CD4-positive, alpha-beta T cell treated with Interleukin-17A for 4 hours (primary cell): ENCODE results near the gene SLC15A1.

Experiments used
- DNase-seq: peaks from one replicate; pipeline ENCODE4 v3.0.0-alpha.2; 2020; ENCODE audit warnings: mixed read lengths

Gene SLC15A1

GRCh38 chr13:98690348-98691022 is 62.0 kb downstream of the SLC15A1 start:
- DNase-seq, result no peak

DNA sequence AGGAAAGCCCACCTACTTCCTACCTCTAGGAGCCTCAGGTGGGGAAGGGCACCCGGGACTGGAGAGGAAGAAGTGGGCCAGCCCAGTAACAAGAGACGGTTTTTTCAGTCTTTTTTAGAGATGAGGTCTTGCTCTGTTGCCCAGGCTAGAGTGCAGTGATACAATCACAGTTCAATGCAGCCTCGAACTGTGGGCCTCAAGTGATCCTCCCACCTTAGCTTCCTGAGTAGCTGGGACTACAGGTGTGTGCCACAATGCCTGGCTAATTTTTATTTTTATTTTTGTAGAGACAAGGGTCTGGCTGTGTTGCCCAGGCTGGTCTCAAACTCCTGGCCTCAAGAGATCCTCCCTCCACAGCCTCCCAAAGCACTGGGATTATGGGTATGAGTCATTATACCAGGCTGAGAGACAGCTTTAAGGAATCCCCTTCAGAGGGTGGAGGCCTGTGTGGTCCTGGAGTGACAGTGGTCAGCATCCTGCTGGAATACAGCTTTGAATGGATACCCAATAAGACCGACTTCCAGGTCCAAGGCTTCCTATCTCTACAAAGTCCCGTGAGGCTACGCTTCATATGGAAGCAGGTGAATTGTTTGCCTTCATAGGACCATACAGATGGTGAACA is 63.0 kb downstream of the SLC15A1 start:
- DNase-seq, result no peak

DNA sequence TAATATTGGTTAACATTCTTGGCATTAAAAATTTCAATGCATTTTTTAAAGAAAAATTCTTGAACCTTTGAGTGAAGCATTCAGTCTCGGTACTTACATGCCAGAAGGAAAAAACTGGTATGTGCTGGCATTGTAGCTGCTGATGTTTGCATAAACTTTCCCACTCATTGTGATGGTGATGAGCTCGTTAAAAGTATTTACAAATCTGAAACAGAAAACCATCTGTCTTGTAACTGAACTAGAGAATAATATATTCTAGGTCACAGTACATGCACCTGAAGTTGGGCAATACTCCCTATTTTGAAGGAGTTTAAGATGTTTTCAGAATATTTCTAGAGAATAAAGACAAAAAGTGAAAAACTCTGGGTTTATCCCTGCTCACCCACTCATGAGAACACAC is 64.1 kb downstream of the SLC15A1 start:
- DNase-seq, result no peak

GRCh38 chr13:98687319-98687718 is 65.2 kb downstream of the SLC15A1 start:
- DNase-seq, result no peak

DNA sequence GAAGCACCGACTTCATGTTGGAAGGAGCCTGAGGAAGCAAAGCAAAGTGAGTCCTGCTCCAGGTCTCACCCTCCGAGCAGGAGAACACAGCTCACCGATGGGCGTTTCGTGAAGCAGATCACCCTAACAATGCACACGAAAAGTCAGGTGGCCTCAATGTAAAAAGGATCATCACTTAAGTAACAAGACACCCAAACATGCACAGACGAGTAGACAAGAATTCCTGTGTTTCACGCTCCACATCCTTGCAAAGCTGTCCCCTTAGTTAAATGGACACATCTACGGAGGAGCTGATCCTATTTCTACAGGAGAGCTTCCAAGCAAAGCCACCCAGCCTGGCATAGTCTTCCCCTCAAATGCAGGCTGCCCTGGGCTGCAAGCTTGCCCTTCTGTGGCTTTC is 66.2 kb downstream of the SLC15A1 start:
- DNase-seq, result no peak

- no peak for DNase-seq
Observed at GRCh38 chr13:98685146-98685545, 67.3 kb downstream of the SLC15A1 start.

DNA sequence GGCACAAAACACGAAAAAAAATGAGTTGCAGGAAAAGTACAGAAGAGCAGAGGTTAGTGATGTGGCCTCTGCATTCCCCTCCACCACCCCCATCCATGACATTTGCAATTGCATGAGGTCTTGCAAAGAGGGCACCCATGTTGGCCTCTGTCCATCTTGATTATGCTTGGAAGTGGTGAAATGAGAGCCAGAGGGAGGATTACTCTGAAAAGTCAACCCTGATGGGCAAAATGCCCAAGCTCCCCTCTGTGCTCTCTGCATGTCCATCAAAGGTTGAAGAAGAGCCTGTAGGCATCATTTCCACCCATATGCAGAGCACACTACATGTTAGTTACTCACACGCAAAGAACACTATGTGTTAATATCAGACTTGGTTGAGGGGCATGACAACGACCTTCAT is 71.4 kb downstream of the SLC15A1 start:
- no peak for DNase-seq

- DNase-seq, result no peak
Observed at GRCh38 chr13:98678741-98679140, 73.7 kb downstream of the SLC15A1 start.

- no peak for DNase-seq
Observed at GRCh38 chr13:98677398-98677797, 75.1 kb downstream of the SLC15A1 start.

DNA sequence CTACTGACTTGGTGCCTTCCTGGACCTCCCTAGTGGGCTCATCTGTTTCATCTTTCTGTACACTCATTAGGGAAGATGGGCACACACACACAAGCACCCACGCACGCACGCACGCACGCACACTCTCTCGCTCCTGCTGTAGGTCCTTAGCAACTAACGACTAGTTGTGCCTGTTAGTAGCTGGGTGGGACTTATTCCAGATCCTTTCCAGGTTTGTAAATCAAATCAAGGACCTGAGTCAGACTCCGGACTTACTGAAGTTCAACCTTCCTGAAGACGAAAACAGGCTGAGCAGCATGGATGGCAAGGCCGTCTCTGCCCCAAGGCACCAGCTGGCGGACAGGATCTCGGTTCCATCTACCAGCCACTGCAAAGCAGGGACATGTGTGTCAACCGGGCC is 76.2 kb downstream of the SLC15A1 start:
- no peak for DNase-seq

- DNase-seq, result no peak
Observed at GRCh38 chr13:98675837-98676236, 76.6 kb downstream of the SLC15A1 start.

DNA sequence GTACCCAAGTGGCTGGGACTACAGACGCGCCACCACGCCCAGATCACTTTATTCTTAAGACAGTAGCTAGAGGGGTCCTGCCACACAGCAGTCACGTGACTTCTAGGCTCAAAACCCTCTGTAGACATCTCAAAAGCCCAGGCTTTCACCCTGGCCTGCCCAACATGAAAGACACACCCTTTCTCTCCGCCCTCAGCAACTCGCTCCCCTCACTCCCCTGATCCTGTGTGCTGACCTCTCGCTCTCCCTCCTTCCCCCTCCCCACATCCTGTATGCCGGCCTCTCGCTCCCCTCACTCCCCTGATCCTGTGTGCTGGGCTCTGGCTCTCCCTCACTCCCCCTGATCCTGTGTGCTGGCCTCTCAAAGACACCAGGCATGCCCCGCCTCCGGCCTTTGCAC is 77.4 kb downstream of the SLC15A1 start:
- no peak for DNase-seq

DNA sequence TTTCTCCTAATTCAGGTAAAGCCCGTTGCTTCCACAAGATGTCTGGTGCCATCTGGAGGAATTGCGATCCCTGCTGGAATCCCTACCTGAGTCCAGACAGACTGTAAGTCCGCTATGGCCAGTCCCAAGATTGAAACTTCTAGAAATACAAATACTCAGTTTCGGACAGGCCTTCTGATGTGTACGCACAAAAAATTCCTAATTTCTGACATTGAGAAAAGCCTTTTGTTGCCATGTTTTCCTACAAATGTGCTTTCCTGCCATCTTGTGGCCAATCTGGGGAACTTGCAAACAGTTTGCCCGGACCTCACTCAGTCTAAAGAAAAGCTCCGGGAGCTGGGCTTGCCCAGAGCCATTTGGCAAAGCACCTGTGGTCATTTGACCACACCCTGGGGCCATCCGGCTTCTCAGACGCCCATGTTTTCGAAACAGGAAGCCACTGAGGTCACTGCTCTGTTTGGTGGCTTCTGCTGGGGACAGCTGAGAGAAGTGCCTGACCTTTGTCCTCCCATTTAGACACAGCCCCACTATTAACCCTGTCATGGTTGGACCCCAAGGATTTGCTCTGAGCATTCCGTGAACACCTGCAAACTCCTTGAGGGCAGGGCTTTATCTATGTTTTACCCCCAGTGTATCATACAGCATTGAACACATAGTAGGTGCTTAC is 79.4 kb downstream of the SLC15A1 start:
- DNase-seq, result peak; percentile 60

DNA sequence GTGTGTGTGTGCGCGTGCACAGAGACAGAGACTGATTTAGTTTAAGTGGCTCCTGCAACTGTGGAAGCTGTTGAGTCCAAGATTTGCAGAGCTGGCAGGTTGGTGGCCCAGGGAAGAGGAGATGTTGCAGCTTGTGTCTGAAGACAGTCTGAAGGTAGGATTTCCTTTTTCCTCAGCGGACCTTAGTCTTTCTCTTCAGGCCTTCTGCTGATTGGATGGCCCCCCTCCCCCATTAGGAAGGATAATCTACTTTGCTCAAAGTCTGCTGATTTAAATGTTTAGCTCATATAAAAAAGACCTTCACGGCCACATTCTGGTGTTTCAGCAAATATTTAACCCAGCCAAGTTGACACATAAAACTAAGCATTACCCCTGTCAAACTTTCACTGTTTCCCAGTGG is 84.3 kb downstream of the SLC15A1 start:
- no peak for DNase-seq

DNA sequence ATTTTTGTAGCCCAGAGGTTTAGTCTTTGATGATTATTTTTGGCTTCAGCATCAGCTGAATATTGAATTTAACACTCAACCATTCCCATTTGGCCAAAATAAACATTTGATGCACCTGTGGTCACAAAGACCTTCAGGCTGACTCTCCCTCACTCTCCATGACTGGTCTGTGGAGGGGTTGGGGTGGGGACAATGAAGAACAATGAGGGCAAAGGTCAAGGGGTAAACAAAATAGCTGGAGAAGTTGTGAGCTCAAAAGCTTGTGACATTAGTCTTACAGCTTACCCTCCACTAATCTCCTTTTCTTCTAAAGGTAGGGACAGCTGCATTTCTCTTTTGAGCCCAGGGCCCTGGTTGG is 86.9 kb downstream of the SLC15A1 start:
- DNase-seq, result no peak

- no peak for DNase-seq
Observed at GRCh38 chr13:98664924-98665637, 87.4 kb downstream of the SLC15A1 start.

- DNase-seq, result no peak
Observed at GRCh38 chr13:98664510-98664909, 88.0 kb downstream of the SLC15A1 start.

DNA sequence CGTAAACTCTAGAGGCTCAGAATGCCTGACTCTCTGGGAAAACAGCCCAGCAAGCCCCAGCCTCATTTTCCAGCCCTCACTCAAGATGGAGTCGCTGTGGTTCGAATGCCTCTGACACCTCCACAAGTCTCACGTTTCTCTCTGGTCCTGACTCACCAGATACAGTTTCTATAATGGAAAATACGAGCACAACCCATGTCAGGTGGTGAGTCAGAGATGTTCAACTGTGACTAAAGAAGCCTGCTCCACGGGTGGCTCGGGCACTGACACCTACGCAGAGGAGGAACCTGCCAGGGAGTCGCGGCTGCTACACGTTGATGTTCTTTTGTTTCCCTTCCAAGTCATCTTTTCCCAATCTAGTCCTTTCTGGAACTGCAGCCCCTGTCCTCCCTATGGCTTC is 88.4 kb downstream of the SLC15A1 start:
- DNase-seq, result peak; percentile 37

GRCh38 chr13:98658131-98658530 is 94.3 kb downstream of the SLC15A1 start:
- DNase-seq, result no peak

GRCh38 chr13:98657506-98658085 is 94.9 kb downstream of the SLC15A1 start:
- DNase-seq, result no peak

DNA sequence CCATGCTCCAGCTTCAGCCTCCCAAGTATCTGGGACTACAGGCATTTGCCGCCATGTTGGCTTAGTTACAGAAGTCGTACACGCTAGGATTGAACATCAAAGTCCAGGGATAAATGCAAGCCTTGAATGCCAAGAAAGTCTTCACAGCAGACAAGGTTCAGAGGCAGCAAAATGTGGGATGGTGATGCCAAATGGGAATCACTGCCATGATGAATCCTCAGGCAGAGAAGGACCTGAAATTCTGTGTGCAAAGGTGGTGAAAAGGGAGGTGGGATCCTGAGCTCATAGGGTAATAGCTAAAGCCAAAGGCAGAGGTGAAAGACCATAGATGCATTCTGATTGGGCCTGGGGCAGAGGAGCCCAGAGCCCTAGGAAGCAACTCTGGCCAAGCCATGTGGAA is 96.2 kb downstream of the SLC15A1 start:
- no peak for DNase-seq

DNA sequence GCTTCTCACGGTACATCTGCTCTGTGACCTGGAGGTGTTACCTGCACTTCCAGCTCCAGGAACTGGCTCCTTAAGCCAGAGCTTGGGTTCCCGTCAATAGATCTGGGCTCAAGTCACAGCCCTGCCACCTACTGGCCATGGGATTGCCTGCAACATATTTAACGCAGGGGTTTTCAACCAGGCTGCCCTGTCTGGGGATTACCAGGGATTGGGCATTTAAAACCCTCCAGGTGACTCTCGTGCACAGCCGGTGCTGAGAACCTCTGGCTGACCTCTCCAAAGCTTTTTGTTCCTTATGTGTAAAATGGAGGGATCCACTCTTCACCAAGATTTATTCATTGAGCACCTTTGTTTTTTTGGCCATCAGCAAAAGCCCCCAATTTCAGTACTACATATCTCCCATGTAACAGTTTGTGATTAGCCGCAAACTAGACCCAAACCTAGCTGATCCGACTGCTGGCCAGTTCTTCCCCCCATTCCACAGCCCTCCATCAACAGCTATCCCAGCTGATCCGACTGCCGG is 98.9 kb downstream of the SLC15A1 start:
- DNase-seq, result peak; percentile 84
